ENCODE data around the gene RPTOR.

DNA sequence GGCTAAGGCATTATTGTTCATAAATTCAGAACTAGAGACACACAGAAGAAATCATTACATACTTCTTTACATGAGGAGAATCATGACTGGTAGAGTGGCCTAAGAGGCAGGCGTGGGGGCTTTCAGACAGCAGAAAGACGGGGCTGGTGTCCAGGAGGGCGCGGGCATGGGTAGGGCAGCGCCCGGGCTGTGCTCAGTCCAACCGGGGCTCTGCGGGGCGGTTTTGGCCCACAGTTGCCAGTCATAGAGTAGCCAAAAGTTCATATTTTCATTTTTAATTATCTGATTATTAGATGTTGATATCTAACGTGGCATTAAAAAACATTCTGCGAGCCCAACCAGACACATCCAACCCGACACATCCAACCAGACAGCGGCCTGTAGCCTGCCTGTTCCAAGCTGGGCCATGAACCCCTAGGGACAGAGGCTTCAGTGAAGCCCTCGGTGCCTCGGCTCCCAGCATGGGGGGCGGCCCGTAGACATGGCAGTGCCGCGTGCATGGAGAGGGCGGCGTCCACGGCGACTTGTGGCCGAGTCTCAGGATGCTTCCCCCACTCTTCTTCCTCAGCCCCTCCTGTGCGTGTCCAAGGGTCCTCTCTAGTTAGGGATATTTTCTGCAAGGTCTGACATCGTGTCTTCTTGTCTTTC is 284.7 kb downstream of the RPTOR start:
- TF ChIP-seq POLR2A (IDR thresholded peaks at IDR 0.05; ENCODE audit: low read length): no peak
- no peak for TF ChIP-seq GATA1 (IDR thresholded peaks at IDR 0.05; ENCODE audit: low read depth, low read length)

Data from erythroblast (primary cell).